ENCODE results near the gene TMEM97.
"Not testable (repeated sequence)": the region's sequence is repeated elsewhere in the genome, so short reads cannot be mapped to it uniquely, and the experiment has no call there.

Gene TMEM97

GRCh38 chr17:28338769-28339212 lies 19.8 kb downstream of the TMEM97 start:
- DNase-seq = not testable (repeated sequence)

GRCh38 chr17:28339431-28339830 lies 20.4 kb downstream of the TMEM97 start:
- no peak for DNase-seq

GRCh38 chr17:28340374-28340773 lies 21.4 kb downstream of the TMEM97 start:
- DNase-seq = no peak

GRCh38 chr17:28341516-28341915 lies 22.5 kb downstream of the TMEM97 start:
- DNase-seq = no peak

GRCh38 chr17:28342313-28342712 lies 23.3 kb downstream of the TMEM97 start:
- DNase-seq = no peak

GRCh38 chr17:28343491-28343932 lies 24.5 kb downstream of the TMEM97 start:
- DNase-seq = no peak

GRCh38 chr17:28344011-28344410 lies 25.0 kb downstream of the TMEM97 start:
- no peak for DNase-seq

GRCh38 chr17:28344435-28344901 lies 25.5 kb downstream of the TMEM97 start:
- no peak for DNase-seq

GRCh38 chr17:28345419-28346198 lies 26.6 kb downstream of the TMEM97 start:
- DNase-seq = no peak

GRCh38 chr17:28346199-28346580 lies 27.2 kb downstream of the TMEM97 start:
- DNase-seq = no peak

GRCh38 chr17:28346746-28347246 lies 27.8 kb downstream of the TMEM97 start:
- DNase-seq = no peak

- no peak for DNase-seq
These were observed 28.4 kb downstream of the TMEM97 start for GRCh38 chr17:28347261-28347891.

GRCh38 chr17:28348979-28349378 lies 30.0 kb downstream of the TMEM97 start:
- no peak for DNase-seq

GRCh38 chr17:28350271-28350670 lies 31.3 kb downstream of the TMEM97 start:
- no peak for DNase-seq

GRCh38 chr17:28357061-28357900 lies 38.3 kb downstream of the TMEM97 start, which contains the start of gene POLDIP2:
TSS of gene POLDIP2 (minus strand) at chr17:28357527. CDS start at chr17:28357448, 79 bp downstream.
- peak; percentile 87 to 99 for DNase-seq

GRCh38 chr17:28357901-28358197 lies 38.8 kb downstream of the TMEM97 start:
- DNase-seq = peak in 1 of 2 experiments; percentile 35

- DNase-seq = no peak
These were observed 44.2 kb downstream of the TMEM97 start for GRCh38 chr17:28363186-28363585.

GRCh38 chr17:28363776-28364650 lies 45.0 kb downstream of the TMEM97 start:
- no peak for DNase-seq

- no peak for DNase-seq
These were observed 45.8 kb downstream of the TMEM97 start, which contains the start of gene SEBOX for GRCh38 chr17:28364665-28365363. TSS of gene SEBOX (minus strand) at chr17:28365199. CDS start at chr17:28365151, 48 bp downstream.

GRCh38 chr17:28365487-28365886 lies 46.5 kb downstream of the TMEM97 start:
- no peak for DNase-seq

GRCh38 chr17:28366605-28367004 lies 47.6 kb downstream of the TMEM97 start:
- no peak for DNase-seq

Measured in NCI-H526 (cell line).